HG03378 (cell line): ENCODE measurements around the gene ADAMTS4.
A peak's percentile ranks its signal among the peaks of the same experiment; 100 is the strongest.

Experiments used
- ATAC-seq: cut with Tn5 transposase; IDR thresholded peaks from one replicate; pipeline ENCODE4 v1.9.1; 2021; ENCODE audit warnings: mild to moderate bottlenecking, moderate library complexity; ENCODE audit not compliant: unreplicated experiment

Gene ADAMTS4

DNA sequence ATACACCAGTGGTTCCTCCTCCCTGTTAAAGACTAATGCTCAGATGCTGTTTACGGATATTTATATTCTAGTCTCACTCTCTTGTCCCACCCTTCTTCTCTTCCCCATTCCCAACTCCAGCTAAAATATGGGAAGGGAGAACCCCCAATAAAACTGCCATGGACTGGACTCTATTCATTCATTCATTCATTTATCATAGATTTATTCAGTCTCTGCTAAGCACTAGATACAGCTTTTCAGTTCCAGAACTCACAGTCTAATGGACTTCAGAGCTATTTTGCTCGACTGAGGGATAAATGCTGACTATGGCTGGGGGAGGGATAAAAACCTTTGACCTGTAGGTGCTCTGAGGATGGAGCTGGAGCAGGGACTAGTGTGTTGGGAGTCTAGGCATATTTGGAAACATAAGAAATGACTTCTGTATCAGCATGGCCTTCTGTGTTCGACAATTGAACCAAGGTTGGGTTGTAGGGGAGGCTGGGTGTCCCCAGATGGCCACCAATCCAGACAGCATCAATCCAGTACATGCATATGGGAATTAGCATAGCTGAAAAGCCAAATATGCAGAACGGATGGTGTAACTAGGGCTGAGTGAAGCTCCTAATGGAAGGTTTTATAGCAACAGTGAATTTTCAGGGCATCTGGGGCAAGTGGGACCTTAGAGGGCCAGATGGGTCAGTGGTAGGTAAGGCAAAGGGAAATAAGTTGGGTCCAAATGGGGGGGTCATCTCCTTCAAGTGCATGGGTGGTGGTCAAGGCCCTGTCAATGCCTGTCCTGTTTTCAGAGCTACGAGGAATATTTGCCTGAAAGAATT lies 20.4 kb upstream of the ADAMTS4 start:
- ATAC-seq: no peak

DNA sequence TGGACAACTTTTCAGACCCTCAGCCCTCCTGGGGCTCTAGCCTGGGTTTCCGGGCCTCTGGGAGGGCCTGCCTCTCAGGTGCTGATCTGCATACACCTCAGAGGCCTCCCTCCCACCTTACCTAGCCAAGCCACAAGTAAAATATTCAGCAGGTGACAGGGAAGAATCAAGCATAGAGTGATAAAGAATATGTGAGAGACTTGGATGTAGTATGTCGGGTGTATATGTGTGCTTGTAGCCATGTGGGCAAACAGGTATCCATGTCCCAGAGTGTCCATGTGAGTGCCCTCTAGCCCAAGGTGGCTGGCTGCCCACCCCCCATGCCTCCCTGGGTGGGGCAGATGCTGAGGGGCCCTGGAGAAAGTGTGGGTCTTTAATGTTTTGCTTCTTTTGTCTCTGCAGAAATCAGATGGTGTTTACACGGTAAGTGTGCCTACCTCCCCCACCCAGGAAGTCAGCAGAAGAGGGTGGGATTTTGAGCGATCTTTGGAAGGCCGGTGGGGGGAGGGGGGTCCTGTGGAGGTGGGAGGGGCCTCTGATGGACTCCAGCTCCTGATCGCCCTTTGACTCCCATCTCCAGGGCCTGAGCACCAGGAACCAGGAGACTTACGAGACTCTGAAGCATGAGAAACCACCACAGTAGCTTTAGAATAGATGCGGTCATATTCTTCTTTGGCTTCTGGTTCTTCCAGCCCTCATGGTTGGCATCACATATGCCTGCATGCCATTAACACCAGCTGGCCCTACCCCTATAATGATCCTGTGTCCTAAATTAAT lies 19.6 kb upstream of the ADAMTS4 start:
- ATAC-seq: no peak

DNA sequence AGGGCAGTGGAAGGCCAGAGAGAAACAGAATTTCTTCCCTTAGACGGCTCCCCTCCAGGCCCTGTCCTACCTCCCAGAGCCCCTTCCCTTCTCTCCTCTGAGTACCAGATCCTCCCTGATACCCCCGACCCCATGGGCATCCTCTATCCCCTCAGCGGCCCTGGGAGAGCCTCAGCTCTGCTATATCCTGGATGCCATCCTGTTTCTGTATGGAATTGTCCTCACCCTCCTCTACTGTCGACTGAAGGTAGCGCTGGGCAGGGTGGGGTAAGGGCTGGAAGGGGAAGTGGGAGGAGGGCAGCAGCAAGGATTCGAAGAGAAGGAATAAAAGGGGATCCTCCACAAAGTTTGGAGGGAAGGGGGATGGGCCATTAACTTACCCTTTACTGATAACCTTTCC lies 19.0 kb upstream of the ADAMTS4 start:
- ATAC-seq: no peak

DNA sequence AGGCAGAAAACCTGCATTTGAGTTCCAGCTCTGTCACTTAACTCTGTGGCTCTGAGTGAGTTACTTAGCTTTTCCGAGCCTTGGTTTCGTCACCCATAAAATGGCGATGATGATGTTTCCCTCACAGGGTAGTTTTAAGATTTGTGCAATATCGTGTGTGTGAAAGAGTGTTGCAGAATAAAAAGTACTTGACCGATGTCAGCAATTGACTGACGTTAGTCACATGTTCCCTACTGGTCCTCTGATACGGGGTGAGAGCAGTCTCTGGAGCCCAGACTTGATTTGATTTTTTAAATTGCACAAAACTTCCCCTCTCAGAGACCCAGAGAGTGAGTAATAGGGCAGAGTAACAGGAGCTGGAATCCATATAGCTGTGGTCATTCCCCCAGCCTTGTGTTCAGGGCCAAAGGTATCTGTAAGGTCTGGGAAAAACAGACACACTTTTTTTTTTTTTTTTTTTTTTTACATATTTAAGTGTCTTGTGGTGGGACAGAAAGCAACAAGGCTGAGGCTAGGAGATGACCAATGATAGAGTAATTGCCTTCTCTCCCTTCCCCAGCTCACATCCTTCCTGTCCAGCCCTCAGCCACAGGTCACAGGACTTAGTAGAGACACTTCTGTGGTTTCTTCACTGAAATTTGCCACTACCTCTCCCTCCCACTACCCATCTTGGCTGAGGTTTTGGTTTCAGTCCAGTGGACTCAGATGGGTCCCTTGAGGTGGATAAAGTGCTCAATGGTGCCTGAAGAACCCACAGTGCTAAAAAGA lies 18.3 kb upstream of the ADAMTS4 start:
- peak; percentile 88 for ATAC-seq

DNA sequence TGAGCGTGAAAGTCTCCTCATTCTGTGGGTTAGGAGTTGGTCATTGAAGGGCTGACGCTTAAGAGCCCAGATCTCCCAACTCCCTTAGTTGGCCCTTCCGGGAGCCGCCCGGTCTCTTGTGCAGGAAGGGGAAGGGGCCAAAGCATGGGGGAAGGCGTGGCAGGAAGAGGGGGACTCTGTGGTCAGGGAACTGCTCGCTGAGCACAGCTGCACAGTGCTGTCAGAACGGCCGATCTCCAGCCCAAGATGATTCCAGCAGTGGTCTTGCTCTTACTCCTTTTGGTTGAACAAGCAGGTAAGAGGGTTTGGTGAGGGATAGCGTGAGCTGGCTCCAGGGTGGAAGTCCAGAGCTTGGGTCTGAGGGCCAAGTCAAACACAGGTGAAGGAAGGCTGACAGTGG lies 16.2 kb upstream of the ADAMTS4 start, which contains the start of gene FCER1G:
Gene FCER1G, plus strand, starts transcription at position 220 of the 400 bp plus-strand sequence. Its CDS starts 27 bp downstream, at position 247.
- ATAC-seq: no peak

DNA sequence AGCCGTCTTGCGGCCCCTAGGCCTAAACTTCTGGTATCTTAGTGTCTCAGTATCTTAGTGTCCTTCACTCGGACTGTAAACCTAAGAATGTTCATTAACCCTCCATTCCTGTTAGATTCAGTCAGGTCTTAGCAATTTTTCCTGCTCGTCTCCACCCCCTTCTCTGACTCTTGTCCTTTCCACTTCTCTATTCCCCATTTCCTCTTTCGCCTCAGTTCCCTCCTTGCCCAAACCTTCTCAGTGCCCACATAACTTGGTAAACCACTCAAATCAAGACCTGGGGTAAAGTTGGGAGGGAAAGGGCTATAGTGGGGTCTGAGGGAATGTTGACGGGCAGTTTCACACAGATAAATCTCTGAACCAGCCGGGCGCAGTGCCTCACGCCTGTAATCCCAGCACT lies 15.5 kb upstream of the ADAMTS4 start:
- ATAC-seq: no peak

DNA sequence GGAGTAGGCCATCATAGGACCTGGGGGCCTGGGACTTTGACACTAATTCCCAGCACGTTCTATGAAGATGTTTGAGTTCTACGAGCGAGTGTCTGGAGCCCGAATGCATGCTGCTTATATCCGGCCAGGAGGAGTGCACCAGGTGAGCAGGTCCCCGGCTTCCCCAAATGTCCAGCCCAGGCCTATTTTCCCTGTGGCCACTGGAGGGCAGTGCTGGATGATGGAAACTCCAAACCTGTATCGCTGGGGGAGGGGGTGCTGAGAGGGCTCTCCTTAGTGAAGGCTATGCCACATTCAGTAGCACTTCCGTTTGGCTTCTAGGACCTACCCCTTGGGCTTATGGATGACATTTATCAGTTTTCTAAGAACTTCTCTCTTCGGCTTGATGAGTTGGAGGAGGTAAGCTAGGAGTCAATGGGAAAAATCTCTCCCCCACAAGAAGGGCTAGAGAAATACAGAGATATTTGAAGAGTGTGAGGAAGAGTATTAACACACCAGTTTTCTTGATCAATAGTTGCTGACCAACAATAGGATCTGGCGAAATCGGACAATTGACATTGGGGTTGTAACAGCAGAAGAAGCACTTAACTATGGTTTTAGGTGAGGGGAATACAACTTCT lies 11.0 kb upstream of the ADAMTS4 start:
- ATAC-seq: no peak

DNA sequence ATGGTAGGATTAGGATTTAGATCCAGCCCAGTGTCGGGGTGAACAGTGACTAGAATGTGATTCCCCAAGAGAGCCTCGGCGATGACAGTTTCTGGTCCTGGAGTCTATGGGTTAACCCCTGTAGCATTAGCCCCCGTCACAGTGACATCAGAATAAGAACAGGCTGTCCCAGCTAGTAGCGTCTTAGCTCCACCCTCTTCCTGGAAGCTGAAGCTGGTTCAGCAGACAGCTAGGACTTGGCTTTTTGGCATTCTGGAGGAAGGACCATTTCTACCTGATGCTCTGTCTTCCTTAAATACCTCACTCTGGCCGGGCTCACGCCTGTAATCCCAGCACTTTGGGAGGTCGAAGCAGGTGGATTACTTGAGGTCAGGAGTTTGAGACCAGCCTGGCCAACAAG lies 8.3 kb upstream of the ADAMTS4 start:
- no peak for ATAC-seq

DNA sequence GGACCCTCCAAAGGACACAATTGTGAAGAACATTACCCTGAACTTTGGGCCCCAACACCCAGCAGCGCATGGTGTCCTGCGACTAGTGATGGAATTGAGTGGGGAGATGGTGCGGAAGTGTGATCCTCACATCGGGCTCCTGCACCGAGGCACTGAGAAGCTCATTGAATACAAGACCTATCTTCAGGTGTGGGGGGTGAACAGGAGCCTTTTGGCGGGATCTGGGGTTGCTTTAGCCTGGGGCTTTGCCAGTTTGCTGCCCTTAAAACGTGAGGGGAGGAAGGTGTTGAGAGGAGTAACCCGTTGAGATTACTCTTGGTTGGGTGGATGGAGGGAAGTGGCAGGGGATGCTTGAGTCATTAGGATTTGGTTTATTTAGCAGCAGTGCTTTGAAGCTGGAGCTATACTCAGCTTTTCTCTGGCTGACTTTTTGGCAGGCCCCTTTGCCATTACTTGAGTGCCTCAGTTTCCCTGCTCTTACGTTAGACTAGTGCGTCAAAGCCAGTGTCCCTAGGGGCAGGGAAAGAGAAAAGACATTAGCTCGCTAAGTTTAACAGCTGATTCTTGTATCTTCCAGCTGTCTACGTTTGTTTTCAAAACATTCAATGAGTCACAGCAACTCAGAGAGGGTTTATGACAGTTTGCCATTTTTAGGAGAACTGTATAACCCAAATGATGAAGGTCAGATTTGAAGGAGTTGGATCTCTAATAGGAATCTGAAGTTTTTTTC lies 7.7 kb upstream of the ADAMTS4 start:
- ATAC-seq: no peak

DNA sequence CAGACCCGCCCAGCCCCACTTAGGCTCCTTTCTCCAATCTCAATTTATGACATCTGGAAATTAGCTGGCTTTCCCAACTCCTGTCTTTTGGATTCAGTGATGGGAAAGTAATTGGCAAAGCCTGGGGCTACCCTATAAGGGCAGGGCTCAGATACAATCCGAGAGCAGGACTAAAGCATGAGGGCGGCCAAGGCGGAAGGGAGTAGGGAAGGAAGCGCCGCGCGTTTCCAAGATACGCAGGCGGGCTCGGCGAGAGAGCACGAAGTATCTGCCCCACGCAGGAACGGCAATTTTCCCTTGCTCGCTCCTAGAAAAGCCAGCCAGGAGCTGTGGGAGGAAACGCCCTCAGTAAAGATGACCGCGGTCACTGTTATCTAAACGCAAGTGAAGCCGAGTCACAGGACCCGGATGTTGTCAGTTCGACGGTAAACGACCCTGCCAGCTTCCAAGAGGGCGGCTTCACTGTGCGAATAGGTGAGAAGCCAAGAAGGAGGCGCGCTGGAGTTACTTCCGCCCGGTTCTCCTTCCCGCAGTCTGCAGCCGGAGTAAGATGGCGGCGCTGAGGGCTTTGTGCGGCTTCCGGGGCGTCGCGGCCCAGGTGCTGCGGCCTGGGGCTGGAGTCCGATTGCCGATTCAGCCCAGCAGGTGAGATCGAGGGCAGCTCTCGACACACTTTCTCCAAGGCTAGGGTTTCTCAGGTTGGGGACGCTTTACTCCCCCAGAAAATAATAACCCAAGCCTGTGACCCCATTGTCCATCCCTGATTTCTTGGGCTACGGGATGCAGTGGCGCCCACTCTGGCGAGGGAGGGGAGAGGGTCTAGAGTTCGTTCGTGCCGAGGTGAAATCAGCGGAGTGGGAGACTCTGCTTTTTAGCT lies 3.2 kb upstream of the ADAMTS4 start, which contains the start of gene NDUFS2:
Gene NDUFS2, plus strand, starts transcription at position 532 of the 877 bp plus-strand sequence. Its CDS starts 19 bp downstream, at position 551.
- peak; percentile 86 for ATAC-seq

DNA sequence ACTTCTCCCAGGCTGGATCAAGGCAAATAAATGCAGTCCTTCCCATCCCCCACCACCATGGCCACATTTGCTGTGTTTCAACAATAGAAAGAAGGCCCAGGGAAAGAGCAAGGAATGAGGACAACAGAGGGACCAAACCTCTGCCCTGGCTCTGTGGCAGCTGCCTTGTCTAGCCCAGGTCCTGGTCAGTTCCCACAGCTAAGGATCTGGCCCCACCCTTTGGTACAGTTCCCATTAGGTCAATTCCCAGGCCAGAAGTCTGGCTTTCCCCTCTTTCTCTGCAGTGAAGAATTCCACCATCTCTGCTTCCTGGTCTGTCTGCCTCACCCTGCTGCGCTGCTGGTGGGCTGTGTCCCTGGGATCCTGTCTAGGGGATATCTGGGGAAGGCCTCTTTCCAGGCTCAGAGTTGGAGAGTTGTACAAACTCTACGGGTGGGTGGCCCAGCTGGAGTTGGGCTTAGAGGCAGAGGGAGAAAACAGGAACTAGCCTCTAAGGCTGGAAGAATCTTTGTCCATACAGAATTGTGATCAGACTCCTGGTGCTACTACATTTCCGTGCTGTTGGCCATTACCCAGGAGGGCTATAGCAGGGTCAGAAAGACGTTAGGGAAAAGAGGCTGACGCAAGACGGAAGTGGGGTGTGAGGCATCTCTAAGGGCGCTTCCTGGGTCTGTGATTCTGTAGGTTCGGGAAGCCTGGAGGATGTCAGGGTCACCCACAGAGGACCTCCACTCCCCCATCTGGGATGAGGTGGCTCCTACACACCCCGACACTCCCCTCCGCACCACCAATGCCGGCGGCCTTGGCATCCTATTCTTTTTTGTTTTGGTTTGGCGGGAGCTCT lies 2.4 kb upstream of the ADAMTS4 start:
- ATAC-seq: no peak

DNA sequence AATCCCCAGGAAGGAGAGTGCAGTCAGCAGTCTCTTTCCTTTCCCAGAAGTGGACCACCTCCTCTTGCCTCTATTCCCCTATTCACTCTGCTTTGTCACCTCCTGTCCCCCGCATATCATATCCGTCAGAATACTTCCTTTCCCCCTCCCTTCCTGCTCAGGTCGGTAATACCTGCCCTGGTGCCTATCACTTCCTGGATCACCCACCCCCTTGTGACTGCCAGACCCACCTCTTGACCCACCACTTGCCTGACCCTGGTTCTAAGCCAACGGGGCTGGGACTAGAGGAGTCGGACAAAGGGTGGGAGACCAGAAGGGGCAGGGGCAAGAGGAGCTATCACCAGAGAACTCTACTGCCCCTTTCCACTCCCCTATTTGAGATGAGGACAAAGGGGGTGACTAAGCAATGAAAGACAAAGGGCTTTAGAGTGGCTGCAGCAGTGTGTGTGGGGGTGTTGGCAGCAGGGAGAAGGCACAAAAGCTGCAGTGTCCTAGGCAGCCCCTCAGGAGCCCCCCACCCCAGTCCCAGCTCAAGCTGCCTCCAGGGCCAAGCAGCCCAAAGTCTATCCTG lies 1.7 kb upstream of the ADAMTS4 start:
- no peak for ATAC-seq

DNA sequence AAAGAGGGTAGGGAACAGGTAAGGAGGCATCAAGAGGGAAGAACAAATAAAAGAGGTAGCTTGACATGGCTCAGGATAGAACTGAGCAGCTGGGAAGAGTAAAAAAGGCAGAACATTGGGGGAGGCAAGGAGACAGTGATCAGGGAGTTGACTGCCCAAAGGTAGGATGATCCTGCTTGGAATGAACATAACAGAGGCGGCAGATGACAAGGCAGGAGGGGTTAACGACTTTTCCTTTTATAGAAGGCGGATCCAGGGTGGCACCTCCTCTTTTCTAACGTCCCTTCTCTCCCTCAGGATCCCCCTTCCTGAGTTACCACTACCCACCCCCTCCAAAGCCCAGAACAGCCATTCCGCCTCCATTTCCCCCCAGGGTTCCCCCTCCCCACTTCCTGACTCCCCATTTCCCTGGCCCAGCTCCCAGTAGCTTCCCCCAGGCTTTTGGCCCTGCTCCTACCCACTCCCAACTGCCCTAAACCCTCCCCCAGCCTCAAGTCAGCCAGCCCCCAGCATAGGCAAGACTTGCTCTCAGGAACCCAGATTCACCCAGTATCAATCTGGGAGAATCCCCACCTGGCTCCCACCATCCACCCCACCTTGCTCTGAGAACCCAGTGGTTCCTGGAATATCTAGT lies 769 bp upstream of the ADAMTS4 start:
- ATAC-seq: no peak

DNA sequence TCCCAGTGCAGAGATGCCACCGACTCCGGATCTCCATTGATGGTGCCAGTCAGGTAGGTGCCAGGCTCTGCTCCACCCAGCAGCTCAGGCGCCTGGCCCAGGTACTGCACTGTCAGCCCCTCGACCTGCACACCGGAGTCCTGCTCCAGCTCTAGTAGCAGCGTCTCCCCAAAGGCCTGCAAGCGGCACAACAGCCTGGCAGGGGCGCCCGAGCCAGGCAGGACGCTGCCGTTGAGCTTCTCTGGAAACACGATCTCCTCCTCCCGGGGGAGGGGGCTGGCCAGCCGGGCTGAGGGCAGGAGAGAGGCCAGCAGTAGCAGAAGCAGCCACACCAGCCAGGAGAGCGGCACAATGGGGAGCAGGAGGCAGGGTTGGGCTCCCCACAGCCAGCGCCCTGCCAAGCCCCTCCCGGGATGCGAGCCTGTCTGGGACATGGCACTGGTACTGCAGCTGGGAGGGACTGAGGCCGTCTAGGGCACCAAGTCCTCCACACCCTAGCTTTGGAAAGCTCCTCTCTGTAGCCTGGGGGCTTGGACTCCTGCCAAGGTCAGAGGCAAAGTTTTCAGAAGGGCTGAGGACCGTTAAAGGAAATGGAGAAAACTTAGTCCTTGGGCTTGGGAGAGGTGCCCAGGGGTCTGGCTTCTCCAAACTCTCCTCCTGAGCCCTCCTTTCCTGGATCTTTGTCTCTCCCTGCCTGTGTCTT lies 509 bp downstream of the ADAMTS4 start:
- no peak for ATAC-seq

DNA sequence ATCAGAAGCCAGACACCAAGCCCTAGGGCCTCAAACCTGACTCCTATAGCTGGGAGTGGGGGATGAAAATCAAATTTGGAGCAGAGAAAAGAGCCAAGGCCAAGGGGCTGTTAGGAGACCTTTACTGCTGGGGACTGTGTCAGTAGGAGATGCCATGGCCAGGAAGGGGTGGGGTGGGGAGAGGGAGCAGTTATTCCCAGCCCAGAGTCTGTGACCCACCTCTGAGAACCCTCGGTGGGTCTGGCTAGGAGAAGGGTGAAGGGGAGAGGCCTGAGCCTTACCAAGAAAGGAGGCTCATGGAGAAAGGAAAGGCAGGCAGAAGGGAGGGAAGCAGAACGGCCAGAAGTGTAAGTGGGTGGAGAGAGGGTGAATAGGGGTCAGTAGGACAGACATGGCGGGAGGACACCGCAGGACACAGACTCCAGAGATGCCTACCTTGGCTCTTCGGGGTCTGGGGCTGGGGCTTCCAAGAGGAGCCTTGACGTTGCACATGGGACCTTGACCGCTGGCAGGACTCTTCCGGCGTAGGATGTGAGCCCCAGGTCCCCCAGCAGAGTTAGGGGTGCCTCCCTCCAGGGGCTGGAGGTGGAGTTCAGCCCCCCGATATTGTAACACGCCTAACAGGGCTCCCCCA lies 1.2 kb downstream of the ADAMTS4 start:
- no peak for ATAC-seq
